GM12892 (cell line): Measurements from ENCODE around the gene TBC1D5.

Experiments used
- POLR2A ChIP-seq: IDR thresholded peaks from 2 replicates; pipeline ENCODE4 v1.6.1; 2011; ENCODE audit warnings: low read depth, low read length, control low read depth
- POLR2AphosphoS5 ChIP-seq: IDR thresholded peaks from 2 replicates; pipeline ENCODE4 v1.6.1; 2011; ENCODE audit warnings: low read depth, low read length, control low read depth
- TAF1 ChIP-seq: IDR thresholded peaks from 2 replicates; pipeline ENCODE4 v1.6.1; 2011; ENCODE audit warnings: low read depth, mild to moderate bottlenecking, control low read depth, low read length, borderline replicate concordance

DNA sequence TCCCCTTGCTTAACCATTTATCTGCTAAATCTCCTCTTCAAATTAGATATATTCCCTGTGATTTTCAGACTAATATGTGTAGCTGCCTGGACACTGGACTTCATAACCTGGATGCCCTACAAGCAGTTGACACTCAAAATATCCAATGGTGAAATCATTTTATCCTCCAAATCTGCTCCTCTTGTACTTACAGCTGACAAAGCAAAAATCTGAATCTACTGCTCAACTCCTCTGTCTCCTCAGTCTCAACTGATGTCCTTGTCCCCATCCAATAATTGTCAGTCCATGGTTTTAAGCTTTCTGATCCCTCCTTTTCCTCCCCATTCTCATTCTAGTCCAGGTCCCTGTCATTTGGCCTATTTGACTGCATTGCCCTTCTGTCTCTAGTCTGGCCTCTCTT is 411.8 kb downstream of the TBC1D5 start:
- TF ChIP-seq POLR2A (no peak), POLR2AphosphoS5 (no peak), TAF1 (no peak)
